HCT116 (cell line): ENCODE measurements around the gene THBD. TPM values are rescaled to one million over a fixed set of nuclear protein-coding genes. Genes with fewer than 3 reads are reported as not detected.

ENCODE experiments used
- ATAC-seq: fragments of 200-7000 bp; cut with Tn5 transposase; 2 replicates; pipeline ENCODE4 v1.9.1; 2020; ENCODE audit warnings: mild to moderate bottlenecking, moderate library complexity
- BruUV-seq: library from RNA; stranded (reverse); fragments of 400-500 nt; replicated peaks from 2 replicates; lab custom pipeline; 2021; lab: Mats Ljungman, UMichigan
- CTCF ChIA-PET: fragments of 300-600 bp; sonication (Branson Sonifier 250); formaldehyde crosslinking; loops from one replicate; lab custom pipeline; 2021; ENCODE audit warnings: antibody characterized with exemption; lab: Charles Lee
- POLR2A ChIA-PET: fragments of 300-600, 350-600 bp; sonication (Branson Sonifier 250); formaldehyde crosslinking; loops from one replicate; lab custom pipeline; 2021; ENCODE audit warnings: antibody characterized with exemption; lab: Charles Lee
- RAD21 ChIA-PET, 2 experiments: fragments of 300-600 bp; sonication (Branson Sonifier 250); formaldehyde crosslinking; loops; one replicate each; lab custom pipeline; 2023; ENCODE audit warnings: low total read pairs in 2 of 2; ENCODE audit not compliant: uncharacterized antibody in 2 of 2, unreplicated experiment in 2 of 2, low non-redundant PET in 1 of 2; lab: Charles Lee
- DNase-seq: peaks from one replicate; pipeline ENCODE4 v3.0.0-alpha.2; 2010; ENCODE audit warnings: low read depth, low spot score
- H2AFZ ChIP-seq: fragments of 200-600 bp; shearing (Covaris generic), sonication (generic); 2 replicates; pipeline ENCODE4 v1.6.1; 2017; ENCODE audit warnings: low read depth, mixed run types, mixed read lengths, antibody characterized with exemption, low read length; ENCODE audit not compliant: poor library complexity, severe bottlenecking
- H3K27ac ChIP-seq: 2 replicates; pipeline ENCODE4 v1.5.1; 2012; ENCODE audit warnings: low read depth, low read length
- H3K27me3 ChIP-seq: fragments of 200-600 bp; sonication (generic); 2 replicates; pipeline ENCODE4 v1.6.1; 2016; ENCODE audit warnings: mixed run types, low read length, mixed read lengths; ENCODE audit not compliant: insufficient read depth
- H3K36me3 ChIP-seq, 2 experiments: fragments of 200-500 bp in 1 of 2; fragments of 200-600 bp in 1 of 2; sonication (Bioruptor generic) in 1 of 2; sonication (generic) in 1 of 2; 2 replicates each; pipeline versions ENCODE4 v1.5.1 to v1.6.1; 2014 to 2016; ENCODE audit warnings: low read length in 2 of 2, inconsistent platforms in 1 of 2, mixed read lengths in 1 of 2, mixed run types in 1 of 2; ENCODE audit not compliant: insufficient read depth in 2 of 2, control insufficient read depth in 1 of 2
- H3K4me1 ChIP-seq, 2 experiments: fragments of 200-600 bp in 1 of 2; sonication (generic) in 1 of 2; 2 replicates each; pipeline versions ENCODE4 v1.5.1 to v1.6.1; 2012 to 2017; ENCODE audit warnings: low read length in 2 of 2, inconsistent platforms in 1 of 2, mild to moderate bottlenecking in 1 of 2, mixed read lengths in 1 of 2, mixed run types in 1 of 2, moderate library complexity in 1 of 2; ENCODE audit not compliant: insufficient read depth in 2 of 2, control insufficient read depth in 1 of 2
- H3K4me2 ChIP-seq: fragments of 200-600 bp; sonication (generic); 2 replicates; pipeline ENCODE4 v1.6.1; 2017; ENCODE audit warnings: mixed run types, low read length, mixed read lengths
- H3K4me3 ChIP-seq, 2 experiments: fragments of 200-600 bp in 1 of 2; sonication (generic) in 1 of 2; replicated peaks in 1 of 2; 2 replicates each; pipeline ENCODE4 v1.5.1; 2011 to 2016; ENCODE audit warnings: low read length in 2 of 2, control low read depth in 1 of 2, low read depth in 1 of 2, mild to moderate bottlenecking in 1 of 2, mixed read lengths in 1 of 2, mixed run types in 1 of 2
- H3K79me2 ChIP-seq: fragments of 200-600 bp; sonication (generic); 2 replicates; pipeline ENCODE4 v1.6.1; 2017; ENCODE audit warnings: mild to moderate bottlenecking, mixed run types, low read length, moderate library complexity, mixed read lengths; ENCODE audit not compliant: insufficient read depth
- H3K9ac ChIP-seq: fragments of 200-600 bp; sonication (generic); 2 replicates; pipeline ENCODE4 v1.6.1; 2016; ENCODE audit warnings: low read length, mixed read lengths
- H3K9me2 ChIP-seq: fragments of 200-600 bp; sonication (generic), shearing (Covaris generic); 2 replicates; pipeline ENCODE4 v1.6.1; 2017; ENCODE audit warnings: mixed run types, mild to moderate bottlenecking, moderate library complexity; ENCODE audit not compliant: insufficient read depth
- H3K9me3 ChIP-seq, 2 experiments: fragments of 200-500 bp in 1 of 2; fragments of 200-600 bp in 1 of 2; sonication (Bioruptor generic) in 1 of 2; sonication (generic) in 1 of 2; 2 replicates each; pipeline ENCODE4 v1.6.1; 2014 to 2017; ENCODE audit warnings: low read length in 2 of 2, mixed read lengths in 2 of 2, inconsistent platforms in 1 of 2, low read depth in 1 of 2, mild to moderate bottlenecking in 1 of 2, mixed run types in 1 of 2, moderate library complexity in 1 of 2; ENCODE audit not compliant: control insufficient read depth in 1 of 2, insufficient read depth in 1 of 2
- H4K20me1 ChIP-seq: fragments of 200-600 bp; sonication (generic), shearing (Covaris generic); 2 replicates; pipeline ENCODE4 v1.6.1; 2017; ENCODE audit warnings: mixed run types, mild to moderate bottlenecking, moderate library complexity; ENCODE audit not compliant: insufficient read depth
- CTCF ChIP-seq, 3 experiments: fragments of 200-600 bp in 1 of 3; sonication (generic) in 1 of 3; IDR thresholded peaks in 2 of 3; conservative IDR thresholded peaks in 1 of 3; 2 replicates each; pipeline ENCODE4 v1.5.1; 2012 to 2017; ENCODE audit warnings: low read depth in 2 of 3, low read length in 2 of 3, antibody characterized with exemption in 1 of 3, borderline replicate concordance in 1 of 3, control low read depth in 1 of 3, mild to moderate bottlenecking in 1 of 3, mixed read lengths in 1 of 3, mixed run types in 1 of 3, moderate library complexity in 1 of 3; ENCODE audit not compliant: insufficient read depth in 1 of 3
- EGR1 ChIP-seq: IDR thresholded peaks from 2 replicates; pipeline ENCODE4 v1.6.1; 2012; ENCODE audit warnings: low read depth
- EZH2 ChIP-seq: fragments of 200-600 bp; sonication (generic); IDR thresholded peaks from 2 replicates; pipeline ENCODE4 v1.6.1; 2017; ENCODE audit warnings: antibody characterized with exemption, mixed run types
- RAD21 ChIP-seq: IDR thresholded peaks from 2 replicates; pipeline ENCODE4 v1.6.1; 2012; ENCODE audit warnings: low read depth, mild to moderate bottlenecking
- intact Hi-C: fragments of 100-400 bp; cut with micrococcal nuclease; formaldehyde crosslinking; loops from 2 replicates; pipeline ENCODE4 v1.10.0; 2022
- total RNA-seq: library from RNA; stranded (reverse); gene quantifications from one replicate; pipeline ENCODE4 v1.2.1, GENCODE V29; 2021; ENCODE audit not compliant: unreplicated experiment

THBD gene
- total RNA-seq, 1 experiment from 2014 or later = 0.39 TPM

DNA sequence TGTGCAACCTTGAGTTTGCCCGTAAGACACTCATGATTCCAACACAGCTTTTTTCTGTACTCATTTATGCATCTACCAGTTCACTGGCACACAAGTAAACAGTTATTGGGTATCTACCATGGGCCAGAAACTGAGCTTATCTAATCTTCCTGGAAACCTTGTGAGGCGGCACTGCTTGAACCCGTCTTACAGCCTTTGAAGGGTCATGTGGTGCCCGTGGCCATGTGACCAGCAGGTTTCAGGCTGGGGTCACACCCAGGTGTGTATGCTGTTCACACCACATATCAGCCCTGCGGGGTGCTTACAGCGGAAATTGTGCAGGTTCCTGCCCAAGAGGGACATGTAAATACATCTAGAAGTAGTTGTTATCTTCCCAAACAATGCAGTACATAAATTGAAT lies 6.1 kb downstream of the THBD start:
- H3K79me2 ChIP-seq = no peaks in the 10 kb centered on the region
- ChIA-PET POLR2A (no interaction called here), RAD21 (no interaction called here), CTCF (interaction anchor here (0.9 to 1.1 kb wide), 2 partner anchors 297 to 352 kb away, joined by 3 to 6 read pairs; no protein-coding TSS in a partner anchor)
- intact Hi-C loops = no loop called here
- no peak overlapping the region for H2AFZ ChIP-seq
- no peak overlapping the region for H3K27ac ChIP-seq
- peaks cover 0 to 11% of the 10 kb centered on the region in 2 experiments; a peak in 3 of 4 replicates for H3K4me1 ChIP-seq
- no TSS peak for BruUV-seq
- H3K36me3 ChIP-seq = no peaks in the 10 kb centered on the region
- H3K9ac ChIP-seq = no peak overlapping the region
- no peaks in the 10 kb centered on the region for H3K9me2 ChIP-seq
- no peak overlapping the region for H3K4me2 ChIP-seq
- H3K27me3 ChIP-seq = peaks cover 34% of the 10 kb centered on the region
- no peak overlapping the region for H3K4me3 ChIP-seq
- DNase-seq = no peak
- TF ChIP-seq EGR1 (no peak), RAD21 (0 out of 2 replicates have a peak, but pooled peaks have one; percentile 16), CTCF (IDR thresholded peaks at IDR 0.05 in 2 of 3, conservative IDR thresholded peaks at IDR 0.05 in 1 of 3; ENCODE audit: borderline replicate concordance in 1 of 3, insufficient read depth in 1 of 3, low read depth in 2 of 3, low read length in 2 of 3) (0 out of 6 replicates have a peak, but pooled peaks of 1 of the 3 experiments have one; percentile 8)
- TF ChIP-seq, all 23 proteins: peak for 2
- H4K20me1 ChIP-seq = no peaks in the 10 kb centered on the region
- peak; percentile 60; the same call in 1 of the 2 replicates for ATAC-seq
- H3K9me3 ChIP-seq = no peaks in the 10 kb centered on the region

- POLR2A ChIA-PET = no interaction called here
- DNase-seq = no peak
Observed at GRCh38 chr20:23042270-23042669, 7.2 kb downstream of the THBD start.

More at GRCh38 chr20:23042270-23042669, 7.2 kb downstream of the THBD start:
- H3K79me2 ChIP-seq = no peaks in the 10 kb centered on the region
- H3K4me2 ChIP-seq = no peak overlapping the region
- H4K20me1 ChIP-seq = no peaks in the 10 kb centered on the region
- H3K9ac ChIP-seq = no peak overlapping the region
- H3K9me3 ChIP-seq = no peaks in the 10 kb centered on the region
- H3K27ac ChIP-seq = no peak overlapping the region
- no peaks in the 10 kb centered on the region for H3K9me2 ChIP-seq
- peaks cover 0 to 11% of the 10 kb centered on the region in 2 experiments; a peak in 3 of 4 replicates for H3K4me1 ChIP-seq
- H3K36me3 ChIP-seq = no peaks in the 10 kb centered on the region
- H2AFZ ChIP-seq = no peak overlapping the region
- ChIA-PET CTCF (interaction anchor here (1.1 kb wide), 1 partner anchor 298 kb away, joined by 6 read pairs; no protein-coding TSS in a partner anchor), RAD21 (interaction anchor here in 1 of 2 experiments (0.7 kb wide), 1 partner anchor 8 kb away, joined by 3 read pairs; no protein-coding TSS in a partner anchor)
- intact Hi-C loops = no loop called here
- TF ChIP-seq EZH2 = no peak
- BruUV-seq = no TSS peak
- ATAC-seq = no peak
- peaks cover 38% of the 10 kb centered on the region for H3K27me3 ChIP-seq
- H3K4me3 ChIP-seq = no peak overlapping the region
